Measurements from ENCODE around the gene DELE1. TPM values are rescaled to one million over a fixed set of nuclear protein-coding genes. Genes with fewer than 3 reads are reported as not detected.

Gene DELE1
- 10 to 100 TPM; 33.6 to 49.0 TPM for total RNA-seq
- 10 to 100 TPM; 23.2 to 47.1 TPM for polyA plus RNA-seq

GRCh38 chr5:141923448-141924313 lies at the start of gene DELE1:
DELE1 (plus strand) TSS chr5:141923871; CDS start chr5:141923942, 71 bp downstream.
- Histone ChIP-seq H3K4me1 (ENCODE audit: control insufficient read depth in 4 of 4, insufficient read depth in 4 of 4, low read length in 3 of 4) (peaks cover 8 to 34% (median 16%) of the 10 kb centered on the region in 4 donors), H3K9me3 (ENCODE audit: control insufficient read depth in 4 of 4, low read length in 3 of 4) (no peaks in the 10 kb centered on the region), H3K36me3 (ENCODE audit: control insufficient read depth in 4 of 4, insufficient read depth in 3 of 4, low read depth in 1 of 4, low read length in 3 of 4) (peaks cover 5 to 28% (median 14%) of the 10 kb centered on the region in 4 donors), H3K4me3 (ENCODE audit: low read depth in 1 of 3, low read length in 3 of 3) (peak within 1 kb of the TSS; percentile 59 to 87 (median 81)), H3K9ac (ENCODE audit: low read depth in 1 of 2, low read length in 2 of 2) (peak within 1 kb of the TSS; percentile 79 to 93), H3K27ac (ENCODE audit: low read depth in 1 of 2, low read length in 2 of 2) (peak within 1 kb of the TSS; percentile 79 to 93), H3K27me3 (ENCODE audit: control insufficient read depth in 4 of 4, insufficient read depth in 4 of 4, low read length in 3 of 4) (no peaks in the 10 kb centered on the region)
- WGBS: under 1% methylated on average over 53 of the region's 53 CpGs
- peak; percentile 94 for DNase-seq (ENCODE audit: low spot score)
- peak; percentile 67 to 83 for TF ChIP-seq EGR1 (IDR thresholded peaks at IDR 0.05; ENCODE audit: low read depth in 2 of 2)
- TF ChIP-seq RAD21 (IDR thresholded peaks at IDR 0.05): peak in 1 of 2 donors; percentile 44
- peak; percentile 85 for TF ChIP-seq NR2F2 (IDR thresholded peaks at IDR 0.05)
- TF ChIP-seq FOXA1 (IDR thresholded peaks at IDR 0.05): no peak
- peak; percentile 79 to 94 for TF ChIP-seq GABPA (IDR thresholded peaks at IDR 0.05 in 1 of 2, conservative IDR thresholded peaks at IDR 0.05 in 1 of 2)
- TF ChIP-seq YY1 (IDR thresholded peaks at IDR 0.05): peak; percentile 88
- TF ChIP-seq, protein P1, sequence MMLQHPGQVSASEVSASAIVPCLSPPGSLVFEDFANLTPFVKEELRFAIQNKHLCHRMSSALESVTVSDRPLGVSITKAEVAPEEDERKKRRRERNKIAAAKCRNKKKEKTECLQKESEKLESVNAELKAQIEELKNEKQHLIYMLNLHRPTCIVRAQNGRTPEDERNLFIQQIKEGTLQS (IDR thresholded peaks at IDR 0.05): peak; percentile 18
- peak; percentile 83 for TF ChIP-seq MAX (IDR thresholded peaks at IDR 0.05)
- peak; percentile 54 to 69 for TF ChIP-seq RXRA (IDR thresholded peaks at IDR 0.05)
- no peak for TF ChIP-seq CTCF (IDR thresholded peaks at IDR 0.05; ENCODE audit: low read depth, low read length, missing input control)
- peak; percentile 82 for TF ChIP-seq SP1 (IDR thresholded peaks at IDR 0.05)
- peak; percentile 41 to 68 for TF ChIP-seq HNF4A (conservative IDR thresholded peaks at IDR 0.05)
- peak; percentile 43 for TF ChIP-seq HNF4G (IDR thresholded peaks at IDR 0.05)
- peak; percentile 59 for TF ChIP-seq ZBTB33 (IDR thresholded peaks at IDR 0.05)
- TF ChIP-seq TAF1 (conservative IDR thresholded peaks at IDR 0.05): peak; percentile 78
- TF ChIP-seq, protein P2, sequence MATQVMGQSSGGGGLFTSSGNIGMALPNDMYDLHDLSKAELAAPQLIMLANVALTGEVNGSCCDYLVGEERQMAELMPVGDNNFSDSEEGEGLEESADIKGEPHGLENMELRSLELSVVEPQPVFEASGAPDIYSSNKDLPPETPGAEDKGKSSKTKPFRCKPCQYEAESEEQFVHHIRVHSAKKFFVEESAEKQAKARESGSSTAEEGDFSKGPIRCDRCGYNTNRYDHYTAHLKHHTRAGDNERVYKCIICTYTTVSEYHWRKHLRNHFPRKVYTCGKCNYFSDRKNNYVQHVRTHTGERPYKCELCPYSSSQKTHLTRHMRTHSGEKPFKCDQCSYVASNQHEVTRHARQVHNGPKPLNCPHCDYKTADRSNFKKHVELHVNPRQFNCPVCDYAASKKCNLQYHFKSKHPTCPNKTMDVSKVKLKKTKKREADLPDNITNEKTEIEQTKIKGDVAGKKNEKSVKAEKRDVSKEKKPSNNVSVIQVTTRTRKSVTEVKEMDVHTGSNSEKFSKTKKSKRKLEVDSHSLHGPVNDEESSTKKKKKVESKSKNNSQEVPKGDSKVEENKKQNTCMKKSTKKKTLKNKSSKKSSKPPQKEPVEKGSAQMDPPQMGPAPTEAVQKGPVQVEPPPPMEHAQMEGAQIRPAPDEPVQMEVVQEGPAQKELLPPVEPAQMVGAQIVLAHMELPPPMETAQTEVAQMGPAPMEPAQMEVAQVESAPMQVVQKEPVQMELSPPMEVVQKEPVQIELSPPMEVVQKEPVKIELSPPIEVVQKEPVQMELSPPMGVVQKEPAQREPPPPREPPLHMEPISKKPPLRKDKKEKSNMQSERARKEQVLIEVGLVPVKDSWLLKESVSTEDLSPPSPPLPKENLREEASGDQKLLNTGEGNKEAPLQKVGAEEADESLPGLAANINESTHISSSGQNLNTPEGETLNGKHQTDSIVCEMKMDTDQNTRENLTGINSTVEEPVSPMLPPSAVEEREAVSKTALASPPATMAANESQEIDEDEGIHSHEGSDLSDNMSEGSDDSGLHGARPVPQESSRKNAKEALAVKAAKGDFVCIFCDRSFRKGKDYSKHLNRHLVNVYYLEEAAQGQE (IDR thresholded peaks at IDR 0.05): peak; percentile 82
- TF ChIP-seq FOXA2 (IDR thresholded peaks at IDR 0.05): no peak
- peak in 1 of 2 donors; percentile 50 for TF ChIP-seq JUND (IDR thresholded peaks at IDR 0.05)

Measured in liver (tissue), 9 donors.